Astrocyte (in vitro differentiated cells and primary cell): ENCODE results near the gene RALGAPA2. TPM values are rescaled to one million over a fixed set of nuclear protein-coding genes. Genes with fewer than 3 reads are reported as not detected.

Experiments used
- DNase-seq: peaks from one replicate; pipeline ENCODE4 v3.0.0-alpha.2; 2010; ENCODE audit warnings: low read depth
- FAIRE-seq: peaks from 2 replicates; lab custom pipeline; 2011; peaks lifted over from hg19 to GRCh38; lab: Jason Lieb, UNC
- H2AFZ ChIP-seq: 2 replicates; pipeline ENCODE4 v1.6.0; 2012; ENCODE audit warnings: low read depth, low read length, inconsistent platforms
- H3K27ac ChIP-seq: 2 replicates; pipeline ENCODE4 v1.5.1; 2011; ENCODE audit warnings: low read depth, low read length, inconsistent platforms
- H3K27me3 ChIP-seq: 2 replicates; pipeline ENCODE4 v1.6.0; 2011; ENCODE audit warnings: low read length, inconsistent platforms; ENCODE audit not compliant: insufficient read depth
- H3K36me3 ChIP-seq: 2 replicates; pipeline ENCODE4 v1.5.1; 2011; ENCODE audit warnings: low read length, inconsistent platforms; ENCODE audit not compliant: insufficient read depth
- H3K4me1 ChIP-seq: 2 replicates; pipeline ENCODE4 v1.5.1; 2011; ENCODE audit warnings: low read length, inconsistent platforms; ENCODE audit not compliant: insufficient read depth
- H3K4me2 ChIP-seq: 2 replicates; pipeline ENCODE4 v1.6.0; 2012; ENCODE audit warnings: low read length, inconsistent platforms
- H3K4me3 ChIP-seq: 2 replicates; pipeline ENCODE4 v1.5.1; 2011; ENCODE audit warnings: low read depth, mild to moderate bottlenecking, low read length, inconsistent platforms; ENCODE audit not compliant: insufficient read depth
- H3K79me2 ChIP-seq: 2 replicates; pipeline ENCODE4 v1.6.0; 2012; ENCODE audit warnings: mild to moderate bottlenecking, low read length, inconsistent platforms; ENCODE audit not compliant: insufficient read depth
- H3K9ac ChIP-seq: 2 replicates; pipeline ENCODE4 v1.6.0; 2012; ENCODE audit warnings: mild to moderate bottlenecking, low read length, inconsistent platforms
- H3K9me3 ChIP-seq: 2 replicates; pipeline ENCODE4 v1.5.1; 2012; ENCODE audit warnings: low read depth, mild to moderate bottlenecking, low read length, inconsistent platforms; ENCODE audit not compliant: insufficient read depth
- H4K20me1 ChIP-seq: 2 replicates; pipeline ENCODE4 v1.6.0; 2012; ENCODE audit warnings: low read length, inconsistent platforms; ENCODE audit not compliant: insufficient read depth
- H3K27ac Mint-ChIP-seq: one replicate; pipeline ENCODE4 v1.8.0; 2021; ENCODE audit warnings: mild to moderate bottlenecking, mixed read lengths; ENCODE audit not compliant: unreplicated experiment
- H3K27me3 Mint-ChIP-seq: one replicate; pipeline ENCODE4 v1.8.0; 2021; ENCODE audit warnings: low read depth, mixed read lengths; ENCODE audit not compliant: unreplicated experiment
- H3K36me3 Mint-ChIP-seq: one replicate; pipeline ENCODE4 v1.8.0; 2021; ENCODE audit warnings: low read depth, mixed read lengths; ENCODE audit not compliant: unreplicated experiment
- H3K4me1 Mint-ChIP-seq: one replicate; pipeline ENCODE4 v1.8.0; 2021; ENCODE audit warnings: low read depth, mixed read lengths; ENCODE audit not compliant: unreplicated experiment
- H3K4me3 Mint-ChIP-seq: one replicate; pipeline ENCODE4 v1.8.0; 2021; ENCODE audit warnings: mild to moderate bottlenecking, moderate library complexity, mixed read lengths; ENCODE audit not compliant: unreplicated experiment
- H3K9me3 Mint-ChIP-seq: one replicate; pipeline ENCODE4 v1.8.0; 2021; ENCODE audit warnings: mild to moderate bottlenecking, mixed read lengths; ENCODE audit not compliant: unreplicated experiment
- CTCF ChIP-seq: IDR thresholded peaks from 2 replicates; pipeline ENCODE4 v1.5.1; 2011; ENCODE audit warnings: low read depth, mild to moderate bottlenecking, inconsistent platforms, low read length, moderate library complexity; ENCODE audit not compliant: insufficient read depth
- EZH2 ChIP-seq: IDR thresholded peaks from 2 replicates; pipeline ENCODE4 v1.6.1; 2012; ENCODE audit warnings: mild to moderate bottlenecking, low read length, inconsistent platforms; ENCODE audit not compliant: insufficient read depth
- total RNA-seq: library from RNA; stranded (reverse); gene quantifications from 2 replicates; pipeline ENCODE4 v1.2.1, GENCODE V29; 2021

RALGAPA2 gene
- total RNA-seq, 1 donor from 2014 or later: 6.6 TPM

GRCh38 chr20:20562507-20562906 is 149.9 kb downstream of the RALGAPA2 start:
- no peaks in the 10 kb centered on the region for H3K27me3 Mint-ChIP-seq
- no peaks in the 10 kb centered on the region for H3K36me3 ChIP-seq
- H2AFZ ChIP-seq: no peak overlapping the region
- H3K36me3 Mint-ChIP-seq: no peaks in the 10 kb centered on the region
- H3K9ac ChIP-seq: no peak overlapping the region
- no peaks in the 10 kb centered on the region for H3K27me3 ChIP-seq
- no peak for DNase-seq
- H3K4me1 ChIP-seq: no peaks in the 10 kb centered on the region
- H3K27ac ChIP-seq: no peak overlapping the region
- H3K4me1 Mint-ChIP-seq: no peaks in the 10 kb centered on the region
- no peaks in the 10 kb centered on the region for H3K9me3 Mint-ChIP-seq
- H4K20me1 ChIP-seq: no peaks in the 10 kb centered on the region
- FAIRE-seq: no peak
- no peaks in the 10 kb centered on the region for H3K79me2 ChIP-seq
- no peak overlapping the region for H3K4me3 Mint-ChIP-seq
- no peaks in the 10 kb centered on the region for H3K9me3 ChIP-seq
- no peak overlapping the region for H3K4me3 ChIP-seq
- TF ChIP-seq CTCF (no peak), EZH2 (no peak)
- H3K4me2 ChIP-seq: no peak overlapping the region
- H3K27ac Mint-ChIP-seq: no peak overlapping the region

- Histone ChIP-seq H3K9ac (no peak overlapping the region), H3K9me3 (no peaks in the 10 kb centered on the region), H2AFZ (no peak overlapping the region), H3K4me1 (no peaks in the 10 kb centered on the region), H3K27ac (no peak overlapping the region), H3K4me3 (no peak overlapping the region), H3K79me2 (no peaks in the 10 kb centered on the region), H3K27me3 (no peaks in the 10 kb centered on the region), H3K4me2 (no peak overlapping the region), H3K36me3 (no peaks in the 10 kb centered on the region), H4K20me1 (no peaks in the 10 kb centered on the region)
- no peaks in the 10 kb centered on the region for H3K36me3 Mint-ChIP-seq
- no peaks in the 10 kb centered on the region for H3K9me3 Mint-ChIP-seq
- H3K27ac Mint-ChIP-seq: no peak overlapping the region
- no peaks in the 10 kb centered on the region for H3K27me3 Mint-ChIP-seq
- no peak overlapping the region for H3K4me3 Mint-ChIP-seq
- no peaks in the 10 kb centered on the region for H3K4me1 Mint-ChIP-seq
- DNase-seq (no peak), FAIRE-seq (no peak)
- TF ChIP-seq EZH2: no peak
Observed at GRCh38 chr20:20561841-20562240, 150.6 kb downstream of the RALGAPA2 start.

GRCh38 chr20:20561172-20561571 is 151.3 kb downstream of the RALGAPA2 start:
- no peaks in the 10 kb centered on the region for H3K79me2 ChIP-seq
- no peaks in the 10 kb centered on the region for H3K27me3 ChIP-seq
- H3K4me3 Mint-ChIP-seq: no peak overlapping the region
- H3K4me3 ChIP-seq: no peak overlapping the region
- H3K4me1 Mint-ChIP-seq: no peaks in the 10 kb centered on the region
- H3K36me3 Mint-ChIP-seq: no peaks in the 10 kb centered on the region
- no peaks in the 10 kb centered on the region for H3K9me3 Mint-ChIP-seq
- H3K36me3 ChIP-seq: no peaks in the 10 kb centered on the region
- no peak overlapping the region for H3K27ac ChIP-seq
- DNase-seq: no peak
- no peak overlapping the region for H2AFZ ChIP-seq
- H3K4me1 ChIP-seq: no peaks in the 10 kb centered on the region
- TF ChIP-seq EZH2 (no peak), CTCF (no peak)
- no peaks in the 10 kb centered on the region for H3K27me3 Mint-ChIP-seq
- no peaks in the 10 kb centered on the region for H3K9me3 ChIP-seq
- H4K20me1 ChIP-seq: no peaks in the 10 kb centered on the region
- H3K9ac ChIP-seq: no peak overlapping the region
- H3K27ac Mint-ChIP-seq: no peak overlapping the region
- H3K4me2 ChIP-seq: no peak overlapping the region
- FAIRE-seq: no peak
